ENCODE results near the gene EXOC6B. TPM values are rescaled to one million over a fixed set of nuclear protein-coding genes. Genes with fewer than 3 reads are reported as not detected.

EXOC6B gene
- total RNA-seq, 2 donors from 2014 or later = 10.8 to 12.8 TPM

GRCh38 chr2:72723769-72724370 is 102.0 kb downstream of the EXOC6B start:
- Mint-ChIP-seq H3K36me3 (no peaks in the 10 kb centered on the region), H3K4me1 (ENCODE audit: low read depth in 2 of 2) (no peaks in the 10 kb centered on the region), H3K4me3 (no peak overlapping the region), H3K9me3 (no peaks in the 10 kb centered on the region), H3K27ac (no peak overlapping the region), H3K27me3 (no peaks in the 10 kb centered on the region)
- DNase-seq (ENCODE audit: low spot score) (no peak), ATAC-seq (no peak)

DNA sequence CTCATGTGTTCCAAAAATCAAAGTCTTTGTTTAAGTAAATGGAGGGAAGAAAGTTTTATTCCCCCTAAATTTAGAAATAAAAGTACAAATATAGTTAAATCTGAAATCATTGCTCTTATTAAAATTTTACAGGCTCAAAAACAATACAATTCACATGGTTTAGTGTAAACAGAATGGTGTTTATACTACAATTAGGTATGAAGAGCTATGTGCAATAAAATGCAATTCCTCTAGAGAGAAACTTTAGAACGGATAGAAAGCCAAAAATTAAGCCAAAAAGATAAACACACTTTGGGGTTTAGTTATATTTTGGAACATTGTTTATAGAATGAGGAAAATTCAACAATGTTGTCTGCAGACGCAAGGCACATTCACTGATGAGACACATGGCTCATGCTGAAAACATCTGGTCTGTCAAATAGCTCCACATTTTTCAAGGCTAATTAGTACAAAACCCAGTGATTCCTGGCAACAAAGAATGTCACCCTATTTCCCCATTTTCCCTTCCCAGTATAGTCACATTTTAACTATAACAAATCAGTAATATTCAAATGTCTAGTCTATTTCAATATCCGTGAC is 103.3 kb downstream of the EXOC6B start:
- no peak overlapping the region for H3K27ac Mint-ChIP-seq
- no peak for DNase-seq (ENCODE audit: low spot score)
- no peaks in the 10 kb centered on the region for H3K4me1 Mint-ChIP-seq (ENCODE audit: low read depth in 2 of 2)
- H3K27me3 Mint-ChIP-seq = no peaks in the 10 kb centered on the region
- H3K36me3 Mint-ChIP-seq = no peaks in the 10 kb centered on the region
- no peaks in the 10 kb centered on the region for H3K9me3 Mint-ChIP-seq
- no peak overlapping the region for H3K4me3 Mint-ChIP-seq
- no peak for ATAC-seq

GRCh38 chr2:72719416-72719815 is 106.4 kb downstream of the EXOC6B start:
- no peaks in the 10 kb centered on the region for H3K9me3 Mint-ChIP-seq
- H3K4me1 Mint-ChIP-seq (ENCODE audit: low read depth in 2 of 2) = peaks cover 4 to 5% of the 10 kb centered on the region in 2 donors
- no peak overlapping the region for H3K27ac Mint-ChIP-seq
- ATAC-seq (no peak), DNase-seq (ENCODE audit: low spot score) (no peak)
- no peaks in the 10 kb centered on the region for H3K36me3 Mint-ChIP-seq
- no peaks in the 10 kb centered on the region for H3K27me3 Mint-ChIP-seq
- no peak overlapping the region for H3K4me3 Mint-ChIP-seq

DNA sequence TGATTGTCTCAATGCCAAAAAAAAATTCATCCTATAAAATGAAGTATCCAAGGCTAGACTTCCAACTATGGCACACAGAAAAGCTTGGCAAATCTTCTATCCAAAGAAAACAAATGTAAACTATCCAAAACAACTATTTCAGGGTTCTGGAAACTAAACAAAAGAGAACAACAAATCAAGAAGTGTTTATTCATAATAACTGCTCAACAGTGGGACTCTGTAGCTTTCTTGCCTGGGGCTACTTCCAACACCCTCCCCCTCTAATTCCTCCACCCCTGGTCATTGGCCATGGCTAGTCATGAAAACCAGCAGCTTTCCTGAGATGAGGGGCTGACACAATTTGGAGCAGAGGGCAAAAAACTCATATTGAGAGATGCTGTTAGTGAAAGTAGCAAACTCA is 107.0 kb downstream of the EXOC6B start:
- ATAC-seq = no peak
- Mint-ChIP-seq H3K27ac (no peak overlapping the region), H3K27me3 (no peaks in the 10 kb centered on the region), H3K9me3 (no peaks in the 10 kb centered on the region), H3K4me3 (no peak overlapping the region), H3K4me1 (ENCODE audit: low read depth in 2 of 2) (peaks cover 4 to 5% of the 10 kb centered on the region in 2 donors), H3K36me3 (no peaks in the 10 kb centered on the region)
- DNase-seq (ENCODE audit: low spot score) = no peak

- no peak for ATAC-seq
- DNase-seq (ENCODE audit: low spot score) = no peak
- H3K4me1 Mint-ChIP-seq (ENCODE audit: low read depth in 2 of 2) = peaks cover 4 to 5% of the 10 kb centered on the region in 2 donors
- H3K36me3 Mint-ChIP-seq = no peaks in the 10 kb centered on the region
- no peak overlapping the region for H3K27ac Mint-ChIP-seq
- H3K4me3 Mint-ChIP-seq = no peak overlapping the region
- H3K27me3 Mint-ChIP-seq = no peaks in the 10 kb centered on the region
- H3K9me3 Mint-ChIP-seq = no peaks in the 10 kb centered on the region
Measured at GRCh38 chr2:72716601-72717000, 109.2 kb downstream of the EXOC6B start.

DNA sequence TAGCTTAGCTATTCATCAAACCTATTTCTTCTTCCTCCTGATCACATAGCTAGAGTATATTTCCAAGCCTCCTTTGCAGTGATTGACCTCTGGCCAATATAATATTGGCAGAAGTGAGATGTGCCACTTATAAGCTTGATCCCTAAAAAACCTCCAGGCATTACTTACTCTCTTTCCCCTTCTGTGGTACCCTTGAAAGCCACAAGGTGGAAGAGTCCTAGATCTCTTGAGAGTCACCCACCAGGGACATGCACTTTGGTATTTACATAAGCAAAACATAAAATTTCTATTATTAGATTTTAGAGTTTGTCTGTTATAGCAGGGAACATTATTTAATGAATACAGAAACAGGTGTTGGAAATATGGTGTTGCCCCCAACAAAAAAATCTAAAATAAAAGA is 112.0 kb downstream of the EXOC6B start:
- DNase-seq (ENCODE audit: low spot score) (no peak), ATAC-seq (no peak)
- Mint-ChIP-seq H3K9me3 (no peaks in the 10 kb centered on the region), H3K27ac (no peak overlapping the region), H3K4me1 (ENCODE audit: low read depth in 2 of 2) (peaks cover 4 to 5% of the 10 kb centered on the region in 2 donors), H3K27me3 (no peaks in the 10 kb centered on the region), H3K36me3 (no peaks in the 10 kb centered on the region), H3K4me3 (no peak overlapping the region)

GRCh38 chr2:72712977-72713376 is 112.9 kb downstream of the EXOC6B start:
- Mint-ChIP-seq H3K4me3 (no peak overlapping the region), H3K4me1 (ENCODE audit: low read depth in 2 of 2) (peaks cover 4 to 5% of the 10 kb centered on the region in 2 donors), H3K27ac (no peak overlapping the region), H3K27me3 (no peaks in the 10 kb centered on the region), H3K9me3 (no peaks in the 10 kb centered on the region), H3K36me3 (no peaks in the 10 kb centered on the region)
- ATAC-seq (no peak), DNase-seq (ENCODE audit: low spot score) (no peak)

DNA sequence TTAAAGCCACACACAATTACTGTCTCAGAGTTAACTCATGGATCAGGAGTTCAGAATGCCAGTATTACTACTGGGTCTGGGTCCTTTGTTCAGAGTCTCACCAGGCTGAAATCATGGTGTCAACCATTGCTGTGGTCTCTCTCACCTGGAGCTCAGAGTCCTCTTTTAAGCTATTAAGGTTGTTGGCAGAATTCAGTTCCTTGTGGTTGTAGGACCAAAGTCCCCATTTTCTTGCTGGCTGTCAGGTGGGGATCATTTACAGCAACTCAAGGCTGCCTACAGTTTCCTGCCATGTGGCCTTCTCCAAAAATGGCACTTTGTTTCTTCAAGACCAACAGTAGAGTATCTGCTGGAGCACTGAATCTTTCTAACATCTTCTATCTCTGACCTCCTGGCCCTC is 113.5 kb downstream of the EXOC6B start:
- H3K4me3 Mint-ChIP-seq = no peak overlapping the region
- H3K27ac Mint-ChIP-seq = no peak overlapping the region

DNA sequence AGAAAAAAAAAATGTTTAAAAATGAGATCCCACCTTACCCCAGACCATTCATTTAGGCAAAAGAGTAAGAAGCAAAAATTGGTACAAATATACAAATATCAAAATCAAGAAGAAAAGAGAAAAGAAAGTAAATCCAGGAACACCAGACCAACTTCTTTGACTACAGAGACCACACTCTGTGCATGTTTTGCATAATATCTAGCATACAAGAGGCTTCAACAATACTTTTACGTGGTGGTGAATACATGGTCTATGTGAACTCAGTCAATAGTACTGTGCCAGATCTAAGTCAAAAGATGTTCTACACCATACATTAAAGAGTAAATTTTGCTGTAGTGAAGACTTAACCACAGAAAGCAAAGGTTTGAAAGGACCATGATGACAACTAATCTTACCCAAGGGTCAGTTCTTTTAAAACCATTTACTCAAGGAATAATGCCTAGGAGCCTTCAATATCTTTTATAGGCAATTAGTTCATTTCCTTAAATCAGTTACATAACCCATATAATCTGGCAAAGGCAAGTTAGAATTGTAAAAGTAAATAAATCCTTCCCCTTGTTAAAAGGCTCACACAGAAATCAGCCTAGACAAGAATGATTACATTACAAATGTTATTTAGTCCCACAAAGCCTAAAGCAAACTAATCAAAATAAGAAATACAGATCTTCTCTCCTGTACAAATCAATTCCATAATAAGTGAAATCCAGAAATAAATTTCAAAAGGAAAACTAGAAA is 115.2 kb downstream of the EXOC6B start:
- Mint-ChIP-seq H3K27ac (no peak overlapping the region), H3K27me3 (no peaks in the 10 kb centered on the region)

More for the DNA sequence above, 113.5 kb downstream of the EXOC6B start:
- Mint-ChIP-seq H3K4me1 (ENCODE audit: low read depth in 2 of 2) (peaks cover 4 to 5% of the 10 kb centered on the region in 2 donors), H3K36me3 (no peaks in the 10 kb centered on the region), H3K9me3 (no peaks in the 10 kb centered on the region), H3K27me3 (no peaks in the 10 kb centered on the region)
- no peak for DNase-seq (ENCODE audit: low spot score)
- no peak for ATAC-seq

DNA sequence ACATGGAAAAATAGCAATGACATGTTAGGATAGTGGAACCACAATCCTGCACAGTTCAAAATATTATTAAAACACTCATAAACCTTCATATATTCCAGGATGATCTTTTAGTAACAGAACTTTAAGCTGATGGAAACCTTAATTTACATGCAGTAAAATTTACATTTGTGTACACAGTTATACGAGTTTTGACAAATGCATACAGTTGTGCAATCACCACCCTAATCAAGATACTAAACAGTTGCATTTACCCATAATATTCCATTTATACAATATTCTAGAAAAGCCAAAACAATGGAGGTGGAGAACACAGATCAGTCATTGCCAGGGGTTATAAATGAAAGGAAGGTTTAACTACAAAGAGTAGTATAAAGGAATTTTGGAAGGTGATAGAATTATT is 117.6 kb downstream of the EXOC6B start:
- Mint-ChIP-seq H3K27ac (no peak overlapping the region), H3K27me3 (no peaks in the 10 kb centered on the region), H3K4me3 (no peak overlapping the region), H3K4me1 (ENCODE audit: low read depth in 2 of 2) (no peaks in the 10 kb centered on the region), H3K9me3 (no peaks in the 10 kb centered on the region), H3K36me3 (no peaks in the 10 kb centered on the region)
- no peak for ATAC-seq
- DNase-seq (ENCODE audit: low spot score) = no peak

More for the DNA sequence above, 115.2 kb downstream of the EXOC6B start:
- ATAC-seq = no peak
- H3K36me3 Mint-ChIP-seq = no peaks in the 10 kb centered on the region
- H3K9me3 Mint-ChIP-seq = no peaks in the 10 kb centered on the region
- H3K4me3 Mint-ChIP-seq = no peak overlapping the region
- H3K4me1 Mint-ChIP-seq (ENCODE audit: low read depth in 2 of 2) = no peaks in the 10 kb centered on the region
- DNase-seq (ENCODE audit: low spot score) = no peak

- Mint-ChIP-seq H3K9me3 (no peaks in the 10 kb centered on the region), H3K4me3 (no peak overlapping the region), H3K36me3 (no peaks in the 10 kb centered on the region), H3K27me3 (no peaks in the 10 kb centered on the region), H3K4me1 (ENCODE audit: low read depth in 2 of 2) (no peaks in the 10 kb centered on the region), H3K27ac (no peak overlapping the region)
- DNase-seq (ENCODE audit: low spot score) = no peak
- ATAC-seq = no peak
Measured at GRCh38 chr2:72698300-72698699, 127.5 kb downstream of the EXOC6B start.

- no peak for ATAC-seq
Measured at GRCh38 chr2:72696559-72696958, 129.3 kb downstream of the EXOC6B start.

GRCh38 chr2:72695676-72696075 is 130.2 kb downstream of the EXOC6B start:
- H3K27ac Mint-ChIP-seq = no peak overlapping the region
- no peaks in the 10 kb centered on the region for H3K4me1 Mint-ChIP-seq (ENCODE audit: low read depth in 2 of 2)
- H3K4me3 Mint-ChIP-seq = no peak overlapping the region
- no peak for ATAC-seq
- H3K9me3 Mint-ChIP-seq = no peaks in the 10 kb centered on the region
- no peaks in the 10 kb centered on the region for H3K27me3 Mint-ChIP-seq
- no peak for DNase-seq (ENCODE audit: low spot score)
- H3K36me3 Mint-ChIP-seq = no peaks in the 10 kb centered on the region

More at GRCh38 chr2:72696559-72696958, 129.3 kb downstream of the EXOC6B start:
- no peaks in the 10 kb centered on the region for H3K27me3 Mint-ChIP-seq
- H3K27ac Mint-ChIP-seq = no peak overlapping the region
- no peak overlapping the region for H3K4me3 Mint-ChIP-seq
- DNase-seq (ENCODE audit: low spot score) = no peak
- H3K9me3 Mint-ChIP-seq = no peaks in the 10 kb centered on the region
- H3K4me1 Mint-ChIP-seq (ENCODE audit: low read depth in 2 of 2) = no peaks in the 10 kb centered on the region
- no peaks in the 10 kb centered on the region for H3K36me3 Mint-ChIP-seq

- Mint-ChIP-seq H3K4me1 (ENCODE audit: low read depth in 2 of 2) (no peaks in the 10 kb centered on the region), H3K27me3 (no peaks in the 10 kb centered on the region), H3K4me3 (no peak overlapping the region), H3K27ac (no peak overlapping the region), H3K9me3 (no peaks in the 10 kb centered on the region), H3K36me3 (no peaks in the 10 kb centered on the region)
- DNase-seq (ENCODE audit: low spot score) (no peak), ATAC-seq (no peak)
Measured at GRCh38 chr2:72694715-72695496, 130.9 kb downstream of the EXOC6B start.
